ENCODE data around the gene TNS3.
A peak's percentile ranks its signal among the peaks of the same experiment; 100 is the strongest.

Gene TNS3

DNA sequence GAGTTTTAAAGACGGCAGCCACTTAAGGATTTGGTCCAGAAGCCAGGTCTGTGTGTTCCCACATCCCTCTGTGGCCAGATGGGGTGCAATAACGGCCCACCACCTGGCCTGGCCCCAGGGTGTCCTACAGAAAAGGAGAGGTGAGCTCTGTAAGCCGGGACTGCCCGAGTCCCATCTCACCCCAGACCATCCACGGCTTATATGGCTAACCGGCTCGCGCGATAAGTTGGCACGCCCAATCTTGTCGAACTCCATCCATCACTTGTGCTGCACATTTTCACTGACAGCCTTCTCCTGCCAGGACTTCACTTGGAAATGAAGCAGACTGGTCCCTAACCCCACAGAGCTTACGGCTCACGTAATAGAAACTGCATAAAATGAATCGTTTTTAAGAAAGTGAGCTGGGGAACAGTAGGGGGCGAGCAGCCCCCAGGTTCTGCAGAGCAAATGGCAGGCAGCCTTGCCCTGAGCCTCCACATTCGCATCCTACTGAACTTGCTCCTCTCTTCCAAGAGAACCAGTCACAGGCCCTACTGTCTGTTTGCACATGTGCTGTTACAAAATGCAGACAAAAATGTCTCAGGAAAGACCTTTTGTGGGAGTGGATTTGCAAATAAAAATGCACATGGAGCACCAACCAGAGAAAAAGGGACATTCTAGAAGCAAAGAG, 98.2 kb downstream of the TNS3 start:
- WGBS, result 88% methylated on average over 15 of the region's 16 CpGs
- Histone ChIP-seq H2BK12ac (ENCODE audit: low read length in 2 of 2) (peak overlapping the region; percentile 97 to 98), H3K4me2 (ENCODE audit: low read length, poor library complexity, severe bottlenecking) (no peak overlapping the region), H3K79me1 (replicated peaks; ENCODE audit: low read length, poor library complexity, severe bottlenecking) (peaks cover 48% of the 10 kb centered on the region), H3K18ac (ENCODE audit: low read depth in 1 of 2, low read length in 2 of 2) (peak overlapping the region; percentile 83 to 97), H2AK5ac (ENCODE audit: low read length, severe bottlenecking) (peak overlapping the region; percentile 26), H3K9ac (ENCODE audit: low read length) (no peak overlapping the region), H3K36me3 (ENCODE audit: control insufficient read depth in 1 of 2, insufficient read depth in 2 of 2, low read depth in 1 of 2, low read length in 2 of 2) (peaks cover 0 to 41% of the 10 kb centered on the region in 2 experiments), H2BK5ac (ENCODE audit: low read depth, low read length, poor library complexity, severe bottlenecking) (no peak overlapping the region), H2BK15ac (ENCODE audit: low read depth, poor library complexity, severe bottlenecking) (peak overlapping the region; percentile 26), H3K14ac (ENCODE audit: low read length in 2 of 2) (peak overlapping the region in 1 of 2 experiments; percentile 84), H4K91ac (ENCODE audit: low read length) (peak overlapping the region; percentile 88), H2AFZ (ENCODE audit: low read depth, low read length) (no peak overlapping the region), H3K27ac (ENCODE audit: low read length, poor library complexity, severe bottlenecking) (no peak overlapping the region), H3K23ac (ENCODE audit: low read length in 2 of 2) (peak overlapping the region in 1 of 2 experiments; percentile 70), H2BK120ac (ENCODE audit: low read depth, low read length) (peak overlapping the region; percentile 39), H3K9me3 (ENCODE audit: control insufficient read depth, low read length) (no peaks in the 10 kb centered on the region), H3K27me3 (ENCODE audit: control insufficient read depth in 1 of 2, insufficient read depth in 1 of 2, low read length in 2 of 2) (no peaks in the 10 kb centered on the region), H3K4me1 (ENCODE audit: control insufficient read depth, insufficient read depth, low read depth, low read length) (peaks cover 44% of the 10 kb centered on the region), H3K4me3 (ENCODE audit: insufficient read depth in 1 of 2, low read depth in 1 of 2, low read length in 2 of 2) (no peak overlapping the region), H4K8ac (ENCODE audit: low read length) (peak overlapping the region; percentile 33), H3K4ac (ENCODE audit: low read depth in 1 of 2, low read length in 2 of 2) (peak overlapping the region; percentile 16 to 87)
- DNase-seq, result peak; percentile 46

- H2BK15ac ChIP-seq (ENCODE audit: low read depth, poor library complexity, severe bottlenecking), result peak overlapping the region; percentile 17
- WGBS, result under 1% methylated on average over 9 of the region's 15 CpGs
- peak overlapping the region; percentile 57 for H3K27ac ChIP-seq (ENCODE audit: low read length, poor library complexity, severe bottlenecking)
- peaks cover 48% of the 10 kb centered on the region for H3K79me1 ChIP-seq (replicated peaks; ENCODE audit: low read length, poor library complexity, severe bottlenecking)
- H3K9ac ChIP-seq (ENCODE audit: low read length), result no peak overlapping the region
- peak overlapping the region; percentile 78 to 94 for H2BK12ac ChIP-seq (ENCODE audit: low read length in 2 of 2)
- peak overlapping the region; percentile 84 to 85 for H3K4ac ChIP-seq (ENCODE audit: low read depth in 1 of 2, low read length in 2 of 2)
- H3K4me2 ChIP-seq (ENCODE audit: low read length, poor library complexity, severe bottlenecking), result peak overlapping the region; percentile 20
- peak overlapping the region; percentile 99 for H2BK120ac ChIP-seq (ENCODE audit: low read depth, low read length)
- peaks cover 0 to 44% of the 10 kb centered on the region in 2 experiments for H3K36me3 ChIP-seq (ENCODE audit: control insufficient read depth in 1 of 2, insufficient read depth in 2 of 2, low read depth in 1 of 2, low read length in 2 of 2)
- no peaks in the 10 kb centered on the region for H3K27me3 ChIP-seq (ENCODE audit: control insufficient read depth in 1 of 2, insufficient read depth in 1 of 2, low read length in 2 of 2)
- peak overlapping the region in 1 of 2 experiments; percentile 57 for H3K23ac ChIP-seq (ENCODE audit: low read length in 2 of 2)
- H2AK5ac ChIP-seq (ENCODE audit: low read length, severe bottlenecking), result peak overlapping the region; percentile 45
- H4K91ac ChIP-seq (ENCODE audit: low read length), result peak overlapping the region; percentile 94
- peak overlapping the region in 1 of 2 experiments; percentile 62 for H3K14ac ChIP-seq (ENCODE audit: low read length in 2 of 2)
- peak overlapping the region; percentile 86 to 95 for H3K18ac ChIP-seq (ENCODE audit: low read depth in 1 of 2, low read length in 2 of 2)
- peaks cover 51% of the 10 kb centered on the region for H3K4me1 ChIP-seq (ENCODE audit: control insufficient read depth, insufficient read depth, low read depth, low read length)
- DNase-seq, result peak; percentile 99
- peak overlapping the region; percentile 88 for H4K8ac ChIP-seq (ENCODE audit: low read length)
- peak overlapping the region; percentile 48 for H2BK5ac ChIP-seq (ENCODE audit: low read depth, low read length, poor library complexity, severe bottlenecking)
- H2AFZ ChIP-seq (ENCODE audit: low read depth, low read length), result no peak overlapping the region
- H3K4me3 ChIP-seq (ENCODE audit: insufficient read depth in 1 of 2, low read depth in 1 of 2, low read length in 2 of 2), result no peak overlapping the region
- no peaks in the 10 kb centered on the region for H3K9me3 ChIP-seq (ENCODE audit: control insufficient read depth, low read length)
These were observed 99.7 kb downstream of the TNS3 start for GRCh38 chr7:47482013-47482875.

- Histone ChIP-seq H3K4me3 (ENCODE audit: insufficient read depth in 1 of 2, low read depth in 1 of 2, low read length in 2 of 2) (no peak overlapping the region), H3K14ac (ENCODE audit: low read length in 2 of 2) (peak overlapping the region; percentile 29 to 37), H3K27me3 (ENCODE audit: control insufficient read depth in 1 of 2, insufficient read depth in 1 of 2, low read length in 2 of 2) (no peaks in the 10 kb centered on the region), H3K27ac (ENCODE audit: low read length, poor library complexity, severe bottlenecking) (peak overlapping the region; percentile 57), H3K9me3 (ENCODE audit: control insufficient read depth, low read length) (no peaks in the 10 kb centered on the region), H3K36me3 (ENCODE audit: control insufficient read depth in 1 of 2, insufficient read depth in 2 of 2, low read depth in 1 of 2, low read length in 2 of 2) (peaks cover 0 to 44% of the 10 kb centered on the region in 2 experiments), H3K18ac (ENCODE audit: low read depth in 1 of 2, low read length in 2 of 2) (peak overlapping the region; percentile 81 to 86), H2BK120ac (ENCODE audit: low read depth, low read length) (peak overlapping the region; percentile 99), H4K8ac (ENCODE audit: low read length) (peak overlapping the region; percentile 88), H4K91ac (ENCODE audit: low read length) (peak overlapping the region; percentile 94), H2BK12ac (ENCODE audit: low read length in 2 of 2) (peak overlapping the region; percentile 51 to 94), H3K79me1 (replicated peaks; ENCODE audit: low read length, poor library complexity, severe bottlenecking) (peaks cover 54% of the 10 kb centered on the region), H3K4me2 (ENCODE audit: low read length, poor library complexity, severe bottlenecking) (peak overlapping the region; percentile 20), H3K9ac (ENCODE audit: low read length) (no peak overlapping the region), H2BK15ac (ENCODE audit: low read depth, poor library complexity, severe bottlenecking) (peak overlapping the region; percentile 17), H3K4me1 (ENCODE audit: control insufficient read depth, insufficient read depth, low read depth, low read length) (peaks cover 55% of the 10 kb centered on the region), H3K23ac (ENCODE audit: low read length in 2 of 2) (no peak overlapping the region), H2BK5ac (ENCODE audit: low read depth, low read length, poor library complexity, severe bottlenecking) (peak overlapping the region; percentile 48), H2AFZ (ENCODE audit: low read depth, low read length) (no peak overlapping the region), H2AK5ac (ENCODE audit: low read length, severe bottlenecking) (peak overlapping the region; percentile 46), H3K4ac (ENCODE audit: low read depth in 1 of 2, low read length in 2 of 2) (peak overlapping the region; percentile 69 to 85)
- no peak for DNase-seq
- WGBS, result 84% methylated on average over 7 of the region's 7 CpGs
These were observed 100.3 kb downstream of the TNS3 start for GRCh38 chr7:47481541-47482012.

All from mesenchymal stem cell (in vitro differentiated cells and primary cell).